HL-60/S4 (cell line): ENCODE results near the gene MARVELD2.
"Not testable (repeated sequence)": the region's sequence is repeated elsewhere in the genome, so short reads cannot be mapped to it uniquely, and the experiment has no call there.

Source experiments
- in situ Hi-C: fragments of 300-500 bp; cut with MboI; formaldehyde crosslinking; loops from 2 replicates; pipeline ENCODE4 v1.14.3; 2022; ENCODE audit warnings: low sequenced_read_pairs

Gene MARVELD2

GRCh38 chr5:69449511-69449910, 34.6 kb downstream of the MARVELD2 start:
- in situ Hi-C loops: no loop called here

- in situ Hi-C loops: no loop called here
Measured at GRCh38 chr5:69450116-69450515, 35.2 kb downstream of the MARVELD2 start.

GRCh38 chr5:69450527-69450926, 35.6 kb downstream of the MARVELD2 start:
- in situ Hi-C loops: not testable (repeated sequence)

- in situ Hi-C loops: no loop called here
Measured at GRCh38 chr5:69451941-69452647, 37.2 kb downstream of the MARVELD2 start.

- in situ Hi-C loops: not testable (repeated sequence)
Measured at GRCh38 chr5:69453487-69453886, 38.6 kb downstream of the MARVELD2 start.

- in situ Hi-C loops: no loop called here
Measured at GRCh38 chr5:69454460-69455249, 39.7 kb downstream of the MARVELD2 start.

- in situ Hi-C loops: not testable (repeated sequence)
Measured at GRCh38 chr5:69455428-69455988, 40.6 kb downstream of the MARVELD2 start.

- in situ Hi-C loops: no loop called here
Measured at GRCh38 chr5:69462170-69462569, 47.3 kb downstream of the MARVELD2 start.

- in situ Hi-C loops: not testable (repeated sequence)
Measured at GRCh38 chr5:69466375-69466774, 51.5 kb downstream of the MARVELD2 start.

- in situ Hi-C loops: no loop called here
Measured at GRCh38 chr5:69467442-69468225, 52.7 kb downstream of the MARVELD2 start.

- in situ Hi-C loops: no loop called here
Measured at GRCh38 chr5:69468631-69469030, 53.7 kb downstream of the MARVELD2 start.

- in situ Hi-C loops: not testable (repeated sequence)
Measured at GRCh38 chr5:69471516-69471915, 56.6 kb downstream of the MARVELD2 start.

- in situ Hi-C loops: not testable (repeated sequence)
Measured at GRCh38 chr5:69472535-69473143, 57.7 kb downstream of the MARVELD2 start.

- in situ Hi-C loops: no loop called here
Measured at GRCh38 chr5:69477170-69477569, 62.3 kb downstream of the MARVELD2 start.

GRCh38 chr5:69478296-69478695, 63.4 kb downstream of the MARVELD2 start:
- in situ Hi-C loops: not testable (repeated sequence)

- in situ Hi-C loops: no loop called here
Measured at GRCh38 chr5:69484891-69485290, 70.0 kb downstream of the MARVELD2 start.

GRCh38 chr5:69485471-69485870, 70.6 kb downstream of the MARVELD2 start:
- in situ Hi-C loops: no loop called here

- in situ Hi-C loops: no loop called here
Measured at GRCh38 chr5:69489246-69489645, 74.3 kb downstream of the MARVELD2 start.

- in situ Hi-C loops: no loop called here
Measured at GRCh38 chr5:69491027-69491426, 76.1 kb downstream of the MARVELD2 start.

GRCh38 chr5:69491838-69492390, 77.0 kb downstream of the MARVELD2 start:
- in situ Hi-C loops: no loop called here
